ENCODE measurements around the gene DAZAP2.
A peak's percentile ranks its signal among the peaks of the same experiment; 100 is the strongest.
"Not testable (repeated sequence)": the region's sequence is repeated elsewhere in the genome, so short reads cannot be mapped to it uniquely, and the experiment has no call there.

The DAZAP2 gene

GRCh38 chr12:51269174-51270066 lies 30.8 kb downstream of the DAZAP2 start:
- Mint-ChIP-seq H3K9me3 (peaks cover 5% of the 10 kb centered on the region), H3K4me3 (peak overlapping the region; percentile 95), H3K27ac (ENCODE audit: low read depth) (peak overlapping the region; percentile 63), H3K36me3 (ENCODE audit: insufficient read depth) (peaks cover 6% of the 10 kb centered on the region), H3K27me3 (no peaks in the 10 kb centered on the region), H3K4me1 (peaks cover 38% of the 10 kb centered on the region)
- DNase-seq (ENCODE audit: low spot score in 2 of 2), result peak in 1 of 2 donors; percentile 24
- ATAC-seq (replicated peaks; ENCODE audit: extremely low read depth, poor library complexity, severe bottlenecking), result peak; percentile 31

GRCh38 chr12:51270067-51270950 lies 31.7 kb downstream of the DAZAP2 start, which contains the start of gene SMAGP:
Gene SMAGP, minus strand, starts transcription at chr12:51270415. Its CDS starts 1,137 bp downstream, at chr12:51269278.
- Mint-ChIP-seq H3K9me3 (peaks cover 4% of the 10 kb centered on the region), H3K36me3 (ENCODE audit: insufficient read depth) (peaks cover 6% of the 10 kb centered on the region), H3K4me1 (peaks cover 30% of the 10 kb centered on the region), H3K27me3 (no peaks in the 10 kb centered on the region), H3K4me3 (peak within 1 kb of the TSS; percentile 95), H3K27ac (ENCODE audit: low read depth) (peak within 1 kb of the TSS; percentile 76)
- DNase-seq (ENCODE audit: low spot score in 2 of 2), result peak in 1 of 2 donors; percentile 20
- peak; percentile 63 for ATAC-seq (replicated peaks; ENCODE audit: extremely low read depth, poor library complexity, severe bottlenecking)

GRCh38 chr12:51270951-51271518 lies 32.4 kb downstream of the DAZAP2 start:
- Mint-ChIP-seq H3K27ac (ENCODE audit: low read depth) (peak overlapping the region; percentile 76), H3K27me3 (no peaks in the 10 kb centered on the region), H3K36me3 (ENCODE audit: insufficient read depth) (peaks cover 6% of the 10 kb centered on the region), H3K4me1 (peaks cover 25% of the 10 kb centered on the region), H3K9me3 (no peaks in the 10 kb centered on the region), H3K4me3 (peak overlapping the region; percentile 95)
- ATAC-seq (replicated peaks; ENCODE audit: extremely low read depth, poor library complexity, severe bottlenecking) (no peak), DNase-seq (ENCODE audit: low spot score in 2 of 2) (no peak)

- not testable (repeated sequence) for ATAC-seq (replicated peaks; ENCODE audit: extremely low read depth, poor library complexity, severe bottlenecking); H3K9me3 Mint-ChIP-seq; H3K4me3 Mint-ChIP-seq; H3K27ac Mint-ChIP-seq (ENCODE audit: low read depth); H3K27me3 Mint-ChIP-seq; DNase-seq (ENCODE audit: low spot score in 2 of 2)
- Mint-ChIP-seq H3K4me1 (peaks cover 22% of the 10 kb centered on the region), H3K36me3 (ENCODE audit: insufficient read depth) (peaks cover 14% of the 10 kb centered on the region)
Observed at GRCh38 chr12:51272810-51273209, 34.2 kb downstream of the DAZAP2 start.

- DNase-seq (ENCODE audit: low spot score in 2 of 2), result no peak
- Mint-ChIP-seq H3K4me3 (no peak overlapping the region), H3K9me3 (no peaks in the 10 kb centered on the region), H3K27me3 (no peaks in the 10 kb centered on the region), H3K27ac (ENCODE audit: low read depth) (no peak overlapping the region), H3K4me1 (peaks cover 11% of the 10 kb centered on the region), H3K36me3 (ENCODE audit: insufficient read depth) (peaks cover 18% of the 10 kb centered on the region)
- no peak for ATAC-seq (replicated peaks; ENCODE audit: extremely low read depth, poor library complexity, severe bottlenecking)
Observed at GRCh38 chr12:51275088-51275487, 36.5 kb downstream of the DAZAP2 start.

GRCh38 chr12:51281202-51281924 lies 42.7 kb downstream of the DAZAP2 start:
- no peak for ATAC-seq (replicated peaks; ENCODE audit: extremely low read depth, poor library complexity, severe bottlenecking)

GRCh38 chr12:51285843-51286242 lies 47.2 kb downstream of the DAZAP2 start:
- DNase-seq (ENCODE audit: low spot score in 2 of 2), result no peak
- H3K9me3 Mint-ChIP-seq, result no peaks in the 10 kb centered on the region
- peaks cover 12% of the 10 kb centered on the region for H3K4me1 Mint-ChIP-seq
- no peak overlapping the region for H3K4me3 Mint-ChIP-seq
- peak overlapping the region; percentile 32 for H3K27ac Mint-ChIP-seq (ENCODE audit: low read depth)
- no peaks in the 10 kb centered on the region for H3K27me3 Mint-ChIP-seq
- peaks cover 66% of the 10 kb centered on the region for H3K36me3 Mint-ChIP-seq (ENCODE audit: insufficient read depth)
- ATAC-seq (replicated peaks; ENCODE audit: extremely low read depth, poor library complexity, severe bottlenecking), result no peak

More at GRCh38 chr12:51281202-51281924, 42.7 kb downstream of the DAZAP2 start:
- Mint-ChIP-seq H3K36me3 (ENCODE audit: insufficient read depth) (peaks cover 43% of the 10 kb centered on the region), H3K9me3 (no peaks in the 10 kb centered on the region), H3K27ac (ENCODE audit: low read depth) (no peak overlapping the region), H3K27me3 (no peaks in the 10 kb centered on the region), H3K4me1 (no peaks in the 10 kb centered on the region), H3K4me3 (no peak overlapping the region)
- no peak for DNase-seq (ENCODE audit: low spot score in 2 of 2)

- DNase-seq (ENCODE audit: low spot score in 2 of 2); H3K4me3 Mint-ChIP-seq; H3K9me3 Mint-ChIP-seq; ATAC-seq (replicated peaks; ENCODE audit: extremely low read depth, poor library complexity, severe bottlenecking); H3K27me3 Mint-ChIP-seq: not testable (repeated sequence)
- H3K27ac Mint-ChIP-seq (ENCODE audit: low read depth), result peak overlapping the region; percentile 49
- H3K36me3 Mint-ChIP-seq (ENCODE audit: insufficient read depth), result peaks cover 84% of the 10 kb centered on the region
- H3K4me1 Mint-ChIP-seq, result peaks cover 18% of the 10 kb centered on the region
Observed at GRCh38 chr12:51291603-51292513, 53.2 kb downstream of the DAZAP2 start.
